ENCODE data around the gene UQCRFS1.
"Not testable (repeated sequence)": the region's sequence is repeated elsewhere in the genome, so short reads cannot be mapped to it uniquely, and the experiment has no call there.

GRCh38 chr19:29249798-29250197 is 36.8 kb upstream of the UQCRFS1 start:
- TF ChIP-seq EZH2 (optimal IDR thresholded peaks at IDR 0.05; ENCODE audit: low read depth, low read length); CTCF (IDR thresholded peaks at IDR 0.05; ENCODE audit: low read length): not testable (repeated sequence)
